ENCODE measurements around the gene PSMA5.
A peak's percentile ranks its signal among the peaks of the same experiment; 100 is the strongest.

PSMA5 gene

GRCh38 chr1:109466452-109467300 is 40.4 kb upstream of the PSMA5 start, which contains the start of gene SYPL2 (continued):
- TF ChIP-seq ZNF488 (tag by site-specific recombination; IDR thresholded peaks at IDR 0.05) (no peak), ZNF692 (tag by site-specific recombination; IDR thresholded peaks at IDR 0.05) (no peak), ZBTB44 (tag by site-specific recombination; IDR thresholded peaks at IDR 0.05) (0 out of 2 replicates have a peak, but pooled peaks have one; percentile 13), KLF17 (tag by site-specific recombination; IDR thresholded peaks at IDR 0.05) (no peak), ZNF140 (tag by site-specific recombination; IDR thresholded peaks at IDR 0.05) (no peak), ZNF830 (tag by site-specific recombination; IDR thresholded peaks at IDR 0.05; ENCODE audit: low read depth) (no peak), HOXA7 (CRISPR knock-in tag; IDR thresholded peaks at IDR 0.05; ENCODE audit: borderline replicate concordance) (no peak), ZBTB1 (tag by site-specific recombination; IDR thresholded peaks at IDR 0.05) (no peak), ZNF658 (tag by site-specific recombination; IDR thresholded peaks at IDR 0.05) (no peak), ZNF19 (tag by site-specific recombination; IDR thresholded peaks at IDR 0.05; ENCODE audit: low read depth) (no peak), ZNF221 (tag by site-specific recombination; IDR thresholded peaks at IDR 0.05; ENCODE audit: borderline replicate concordance) (no peak), ZNF548 (tag by site-specific recombination; IDR thresholded peaks at IDR 0.05) (no peak), WT1 (tag by site-specific recombination; IDR thresholded peaks at IDR 0.05) (no peak), ZBTB20 (tag by site-specific recombination; IDR thresholded peaks at IDR 0.05) (peak; percentile 54; the same call in 1 of the 2 replicates), ZNF610 (tag by site-specific recombination; IDR thresholded peaks at IDR 0.05; ENCODE audit: borderline replicate concordance) (no peak), ZNF707 (tag by site-specific recombination; IDR thresholded peaks at IDR 0.05) (no peak), ZSCAN16 (tag by site-specific recombination; IDR thresholded peaks at IDR 0.05) (no peak), ZNF600 (tag by site-specific recombination; IDR thresholded peaks at IDR 0.05) (no peak), ZNF416 (tag by site-specific recombination; IDR thresholded peaks at IDR 0.05) (no peak), PRDM4 (tag by site-specific recombination; IDR thresholded peaks at IDR 0.05) (no peak), ZFP69B (tag by site-specific recombination; IDR thresholded peaks at IDR 0.05) (0 out of 2 replicates have a peak, but pooled peaks have one; percentile 11), ZNF777 (tag by site-specific recombination; IDR thresholded peaks at IDR 0.05; ENCODE audit: borderline replicate concordance) (peak; percentile 33; the same call in 1 of the 2 replicates), ZNF148 (tag by site-specific recombination; IDR thresholded peaks at IDR 0.05; ENCODE audit: borderline replicate concordance) (no peak), ZBTB48 (tag by site-specific recombination; IDR thresholded peaks at IDR 0.05) (no peak), ZNF223 (tag by site-specific recombination; IDR thresholded peaks at IDR 0.05) (no peak), ZBTB7A (tag by site-specific recombination; IDR thresholded peaks at IDR 0.05; ENCODE audit: low read depth) (no peak), ZSCAN23 (tag by site-specific recombination; IDR thresholded peaks at IDR 0.05) (no peak), ZNF37A (tag by site-specific recombination; IDR thresholded peaks at IDR 0.05) (no peak), ZNF501 (tag by site-specific recombination; IDR thresholded peaks at IDR 0.05) (no peak), ZNF366 (tag by site-specific recombination; conservative IDR thresholded peaks at IDR 0.05) (peak; percentile 87), ZNF785 (tag by site-specific recombination; IDR thresholded peaks at IDR 0.05) (no peak)

Measured in HEK293 (cell line).